ENCODE results near the gene OPCML. TPM values are rescaled to one million over a fixed set of nuclear protein-coding genes. Genes with fewer than 3 reads are reported as not detected.

The OPCML gene
- total and polyA plus RNA-seq, 2 of the 13 experiments (the other 11 are each of a cell fraction or from before 2014, with no cell fraction given) = not detected

- H3K79me2 ChIP-seq (ENCODE audit: insufficient read depth, low read length) = no peaks in the 10 kb centered on the region
- ATAC-seq = no peak
- H3K4me3 ChIP-seq (replicated peaks in 1 of 3; ENCODE audit: insufficient read depth in 1 of 3, low read depth in 2 of 3, low read length in 3 of 3) = no peak overlapping the region
- H3K4me1 ChIP-seq (ENCODE audit: insufficient read depth, low read length) = no peaks in the 10 kb centered on the region
- POLR2A ChIA-PET = no interaction called here
- CTCF ChIA-PET (ENCODE audit: low intra/inter-chr PET ratio, low total read pairs) = no interaction called here
- H3K36me3 ChIP-seq (replicated peaks in 1 of 2; ENCODE audit: control insufficient read depth in 1 of 2, insufficient read depth in 2 of 2, low read length in 2 of 2) = no peaks in the 10 kb centered on the region
- WGBS (ENCODE audit: low lambda C conversion rate) = 0% methylated on average over 2 of the region's 2 CpGs
- no peak for DNase-seq (ENCODE audit: low spot score)
- H3K27me3 ChIP-seq (ENCODE audit: control insufficient read depth in 1 of 2, insufficient read depth in 2 of 2, low read length in 2 of 2) = no peaks in the 10 kb centered on the region
- intact Hi-C loops (cut with micrococcal nuclease; ENCODE audit: unreplicated experiment) (no loop called here), in situ Hi-C loops (cut with HindIII; ENCODE audit: extremely low pct_ligation_motif_present, low pct_unique_long_range_greater_than_20kb) (no loop called here)
- no peak overlapping the region for H3K9ac ChIP-seq (ENCODE audit: insufficient read depth, low read depth, low read length)
- H3K9me3 ChIP-seq (ENCODE audit: low read length) = peaks cover 94% of the 10 kb centered on the region
- no peak overlapping the region for H2AFZ ChIP-seq (ENCODE audit: low read length)
- H3K27ac ChIP-seq (ENCODE audit: extremely low read length, insufficient read depth, low read length) = no peak overlapping the region
- BruUV-seq (replicated peaks) = no TSS peak
- no peak for FAIRE-seq
- H3K4me2 ChIP-seq (ENCODE audit: low read depth, low read length) = no peak overlapping the region
- TF ChIP-seq ZSCAN22 (CRISPR knock-in tag; IDR thresholded peaks at IDR 0.05) (no peak), ATF3 (CRISPR knock-in tag; IDR thresholded peaks at IDR 0.05) (no peak), FOXA3 (CRISPR knock-in tag; IDR thresholded peaks at IDR 0.05) (no peak), ZSCAN20 (CRISPR knock-in tag; IDR thresholded peaks at IDR 0.05; ENCODE audit: borderline replicate concordance) (no peak), SCMH1 (CRISPR knock-in tag; IDR thresholded peaks at IDR 0.05; ENCODE audit: borderline replicate concordance) (no peak), FUBP1 (CRISPR knock-in tag; IDR thresholded peaks at IDR 0.05; ENCODE audit: borderline replicate concordance) (no peak), EED (CRISPR knock-in tag; IDR thresholded peaks at IDR 0.05) (no peak), SIN3B (IDR thresholded peaks at IDR 0.05; ENCODE audit: low read length) (no peak), NAIF1 (CRISPR knock-in tag; IDR thresholded peaks at IDR 0.05; ENCODE audit: borderline replicate concordance) (no peak), RXRA (CRISPR knock-in tag; IDR thresholded peaks at IDR 0.05) (no peak), FOXM1 (CRISPR knock-in tag; IDR thresholded peaks at IDR 0.05) (no peak)
- TF ChIP-seq, protein P1, sequence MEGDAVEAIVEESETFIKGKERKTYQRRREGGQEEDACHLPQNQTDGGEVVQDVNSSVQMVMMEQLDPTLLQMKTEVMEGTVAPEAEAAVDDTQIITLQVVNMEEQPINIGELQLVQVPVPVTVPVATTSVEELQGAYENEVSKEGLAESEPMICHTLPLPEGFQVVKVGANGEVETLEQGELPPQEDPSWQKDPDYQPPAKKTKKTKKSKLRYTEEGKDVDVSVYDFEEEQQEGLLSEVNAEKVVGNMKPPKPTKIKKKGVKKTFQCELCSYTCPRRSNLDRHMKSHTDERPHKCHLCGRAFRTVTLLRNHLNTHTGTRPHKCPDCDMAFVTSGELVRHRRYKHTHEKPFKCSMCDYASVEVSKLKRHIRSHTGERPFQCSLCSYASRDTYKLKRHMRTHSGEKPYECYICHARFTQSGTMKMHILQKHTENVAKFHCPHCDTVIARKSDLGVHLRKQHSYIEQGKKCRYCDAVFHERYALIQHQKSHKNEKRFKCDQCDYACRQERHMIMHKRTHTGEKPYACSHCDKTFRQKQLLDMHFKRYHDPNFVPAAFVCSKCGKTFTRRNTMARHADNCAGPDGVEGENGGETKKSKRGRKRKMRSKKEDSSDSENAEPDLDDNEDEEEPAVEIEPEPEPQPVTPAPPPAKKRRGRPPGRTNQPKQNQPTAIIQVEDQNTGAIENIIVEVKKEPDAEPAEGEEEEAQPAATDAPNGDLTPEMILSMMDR (CRISPR knock-in tag; IDR thresholded peaks at IDR 0.05) = no peak
- TF ChIP-seq, protein P2, sequence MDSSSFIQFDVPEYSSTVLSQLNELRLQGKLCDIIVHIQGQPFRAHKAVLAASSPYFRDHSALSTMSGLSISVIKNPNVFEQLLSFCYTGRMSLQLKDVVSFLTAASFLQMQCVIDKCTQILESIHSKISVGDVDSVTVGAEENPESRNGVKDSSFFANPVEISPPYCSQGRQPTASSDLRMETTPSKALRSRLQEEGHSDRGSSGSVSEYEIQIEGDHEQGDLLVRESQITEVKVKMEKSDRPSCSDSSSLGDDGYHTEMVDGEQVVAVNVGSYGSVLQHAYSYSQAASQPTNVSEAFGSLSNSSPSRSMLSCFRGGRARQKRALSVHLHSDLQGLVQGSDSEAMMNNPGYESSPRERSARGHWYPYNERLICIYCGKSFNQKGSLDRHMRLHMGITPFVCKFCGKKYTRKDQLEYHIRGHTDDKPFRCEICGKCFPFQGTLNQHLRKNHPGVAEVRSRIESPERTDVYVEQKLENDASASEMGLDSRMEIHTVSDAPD (CRISPR knock-in tag; IDR thresholded peaks at IDR 0.05) = no peak
- no peaks in the 10 kb centered on the region for H4K20me1 ChIP-seq (ENCODE audit: insufficient read depth, low read length)
Measured at GRCh38 chr11:132540581-132540980, 991.7 kb downstream of the OPCML start.

Data from HepG2 (cell line).